ENCODE data around the gene DAPK1.

GRCh38 chr9:87731321-87731720, 233.7 kb downstream of the DAPK1 start:
- TF ChIP-seq POLR2A (IDR thresholded peaks at IDR 0.05; ENCODE audit: low read depth, low read length) = no peak
- no peak for TF ChIP-seq POLR2AphosphoS5 (IDR thresholded peaks at IDR 0.05; ENCODE audit: low read depth, low read length)
- TF ChIP-seq TAF1 (IDR thresholded peaks at IDR 0.05; ENCODE audit: low read depth, low read length) = no peak
- TF ChIP-seq POU2F2 (IDR thresholded peaks at IDR 0.05; ENCODE audit: low read depth, low read length) = no peak
- TF ChIP-seq SPI1 (IDR thresholded peaks at IDR 0.05; ENCODE audit: low read depth, low read length) = no peak

Data from GM12891 (cell line).